SK-N-SH (cell line): Measurements from ENCODE around the gene CYBRD1. TPM values are rescaled to one million over a fixed set of nuclear protein-coding genes. Genes with fewer than 3 reads are reported as not detected.

ENCODE experiments used
- CTCF ChIA-PET: fragments of 300-600, 350-600 bp; formaldehyde crosslinking; extraction: SDS; loops from one replicate; lab custom pipeline; 2021; lab: Yijun Ruan, JAX
- POLR2A ChIA-PET: fragments of 350-600 bp; sonication (Branson Sonifier 250); formaldehyde crosslinking; extraction: SDS; loops from one replicate; lab custom pipeline; 2020; ENCODE audit warnings: antibody characterized with exemption, inconsistent platforms; lab: Yijun Ruan, JAX
- DNase-seq: peaks from one replicate; pipeline ENCODE4 v3.0.0; 2012
- H2AFZ ChIP-seq: fragments of 200-600 bp; sonication (generic); 2 replicates; pipeline ENCODE4 v1.8.1; 2016; ENCODE audit warnings: antibody characterized with exemption, mild to moderate bottlenecking, low read depth
- H3F3A ChIP-seq: fragments of 200-600 bp; sonication (generic); replicated peaks from 2 replicates; pipeline ENCODE3; 2016; ENCODE audit warnings: antibody characterized with exemption, mild to moderate bottlenecking; ENCODE audit not compliant: insufficient read depth
- H3K27ac ChIP-seq, 2 experiments: fragments of 200-500 bp in 1 of 2; fragments of 200-600 bp in 1 of 2; sonication (Bioruptor generic) in 1 of 2; sonication (generic), shearing (Covaris generic) in 1 of 2; 2 replicates each; pipeline versions ENCODE4 v1.5.1 to v1.6.1; 2014 to 2016; ENCODE audit warnings: low read depth in 2 of 2, inconsistent platforms in 1 of 2, low read length in 1 of 2, mild to moderate bottlenecking in 1 of 2, mixed read lengths in 1 of 2
- H3K27me3 ChIP-seq: fragments of 200-600 bp; sonication (generic), shearing (Covaris generic); 2 replicates; pipeline ENCODE4 v1.6.1; 2016; ENCODE audit warnings: mixed run types; ENCODE audit not compliant: insufficient read depth
- H3K36me3 ChIP-seq, 2 experiments: fragments of 200-500 bp in 1 of 2; fragments of 200-600 bp in 1 of 2; sonication (Bioruptor generic) in 1 of 2; sonication (generic) in 1 of 2; replicated peaks in 1 of 2; 2 replicates each; pipeline versions ENCODE3 to v1.5.1; 2014 to 2016; ENCODE audit warnings: low read length in 1 of 2, mild to moderate bottlenecking in 1 of 2; ENCODE audit not compliant: insufficient read depth in 2 of 2, control insufficient read depth in 1 of 2
- H3K4me1 ChIP-seq, 2 experiments: fragments of 200-500 bp in 1 of 2; fragments of 200-600 bp in 1 of 2; sonication (Bioruptor generic) in 1 of 2; sonication (generic), shearing (Covaris generic) in 1 of 2; 2 replicates each; pipeline versions ENCODE4 v1.5.1 to v1.6.1; 2014 to 2016; ENCODE audit warnings: low read depth in 1 of 2, low read length in 1 of 2, mixed run types in 1 of 2; ENCODE audit not compliant: insufficient read depth in 2 of 2, control insufficient read depth in 1 of 2
- H3K4me2 ChIP-seq: fragments of 200-600 bp; sonication (generic), shearing (Covaris generic); 2 replicates; pipeline ENCODE4 v1.6.1; 2017; ENCODE audit warnings: mixed run types
- H3K4me3 ChIP-seq, 2 experiments: fragments of 200-500 bp in 1 of 2; fragments of 200-600 bp in 1 of 2; sonication (Bioruptor generic) in 1 of 2; sonication (generic), shearing (Covaris generic) in 1 of 2; 2 replicates each; pipeline versions ENCODE4 v1.5.1 to v1.8.1; 2014 to 2016; ENCODE audit warnings: low read depth in 2 of 2, inconsistent platforms in 1 of 2, low read length in 1 of 2, mild to moderate bottlenecking in 1 of 2, mixed read lengths in 1 of 2, moderate library complexity in 1 of 2
- H3K79me2 ChIP-seq: fragments of 200-600 bp; sonication (generic); 2 replicates; pipeline ENCODE4 v1.8.1; 2017; ENCODE audit warnings: mild to moderate bottlenecking; ENCODE audit not compliant: insufficient read depth
- H3K9ac ChIP-seq: fragments of 200-600 bp; sonication (generic); 2 replicates; pipeline ENCODE4 v1.6.1; 2017; ENCODE audit warnings: mixed run types
- H3K9me2 ChIP-seq: fragments of 200-600 bp; sonication (generic); 2 replicates; pipeline ENCODE4 v1.6.1; 2017; ENCODE audit warnings: mixed run types
- H3K9me3 ChIP-seq: fragments of 200-600 bp; sonication (generic); 2 replicates; pipeline ENCODE4 v1.6.1; 2017; ENCODE audit warnings: mixed run types, mild to moderate bottlenecking, moderate library complexity
- H4K20me1 ChIP-seq: fragments of 200-600 bp; sonication (generic); 2 replicates; pipeline ENCODE4 v1.6.1; 2017; ENCODE audit warnings: mild to moderate bottlenecking, mixed run types; ENCODE audit not compliant: insufficient read depth
- CHD2 ChIP-seq: fragments of 150-350 bp; IDR thresholded peaks from 2 replicates; pipeline ENCODE4 v1.6.1; 2018; ENCODE audit warnings: low read length; ENCODE audit not compliant: partially characterized antibody
- FOSL2 ChIP-seq: IDR thresholded peaks from 2 replicates; pipeline ENCODE4 v1.4.0; 2012; ENCODE audit warnings: low read depth, mild to moderate bottlenecking, moderate library complexity, borderline replicate concordance
- MAX ChIP-seq: IDR thresholded peaks from 2 replicates; pipeline ENCODE4 v1.4.0; 2012; ENCODE audit warnings: low read depth
- MEF2A ChIP-seq: IDR thresholded peaks from 2 replicates; pipeline ENCODE4 v1.4.0; 2012; ENCODE audit warnings: low read depth, borderline replicate concordance
- MXI1 ChIP-seq: IDR thresholded peaks from 2 replicates; pipeline ENCODE4 v1.6.1; 2012; ENCODE audit warnings: mild to moderate bottlenecking, low read depth, low read length, improper control_type of control experiment
- PBX3 ChIP-seq: IDR thresholded peaks from 2 replicates; pipeline ENCODE4; 2012
- RAD21 ChIP-seq: IDR thresholded peaks from 2 replicates; pipeline ENCODE4 v1.6.1; 2012; ENCODE audit warnings: mild to moderate bottlenecking, low read length
- RFX5 ChIP-seq: IDR thresholded peaks from 2 replicates; pipeline ENCODE4 v1.6.1; 2012; ENCODE audit warnings: mild to moderate bottlenecking, improper control_type of control experiment, low read length
- SIN3A ChIP-seq: IDR thresholded peaks from 2 replicates; pipeline ENCODE4 v1.6.1; 2012; ENCODE audit warnings: low read depth, mild to moderate bottlenecking, low read length, moderate library complexity, borderline replicate concordance
- SMC3 ChIP-seq: IDR thresholded peaks from 2 replicates; pipeline ENCODE4 v1.6.1; 2012; ENCODE audit warnings: low read depth, low read length, improper control_type of control experiment
- USF1 ChIP-seq: IDR thresholded peaks from 2 replicates; pipeline ENCODE4 v1.4.0; 2012; ENCODE audit warnings: low read depth, borderline replicate concordance
- USF2 ChIP-seq: fragments of 150-350 bp; IDR thresholded peaks from 2 replicates; pipeline ENCODE4 v1.6.1; 2017; ENCODE audit warnings: antibody characterized with exemption, low read length, low read depth, borderline replicate concordance
- YY1 ChIP-seq: IDR thresholded peaks from 2 replicates; pipeline ENCODE4 v1.4.0; 2012; ENCODE audit warnings: low read depth, mild to moderate bottlenecking
- polyA plus RNA-seq, 3 experiments: library from polyadenylated mRNA; depleted of rRNA; stranded (reverse); fragments of >200 nt; gene quantifications; 2 replicates each; pipeline ENCODE4 v1.2.3, GENCODE V29; 2012

The CYBRD1 gene
- polyA plus RNA-seq, 1 of the 3 experiments (the other 2 are of a cell fraction): 21.1 TPM

GRCh38 chr2:171550613-171551012, 28.3 kb downstream of the CYBRD1 start:
- Histone ChIP-seq H4K20me1 (no peaks in the 10 kb centered on the region), H3K27ac (no peak overlapping the region), H3K36me3 (peaks cover 0 to 23% of the 10 kb centered on the region in 2 experiments), H3K9me3 (no peaks in the 10 kb centered on the region), H3K9me2 (no peaks in the 10 kb centered on the region), H3K4me2 (peak overlapping the region; percentile 38; the same call in 1 of the 2 replicates), H3K79me2 (no peaks in the 10 kb centered on the region; the same call in none of the 2 replicates), H3K4me1 (peaks cover 0 to 11% of the 10 kb centered on the region in 2 experiments; a peak in 2 of 4 replicates), H2AFZ (no peak overlapping the region), H3K9ac (no peak overlapping the region), H3K27me3 (no peaks in the 10 kb centered on the region), H3K4me3 (no peak overlapping the region), H3F3A (peaks cover 5% of the 10 kb centered on the region)
- CTCF ChIA-PET: no interaction called here
- TF ChIP-seq USF1: no peak
- peak; percentile 47; the same call in 1 of the 2 replicates for TF ChIP-seq PBX3
- POLR2A ChIA-PET: no interaction called here
- no peak for DNase-seq

GRCh38 chr2:171551836-171552235, 29.6 kb downstream of the CYBRD1 start:
- CTCF ChIA-PET: interaction anchor here (1.1 to 1.2 kb wide), 2 partner anchors 17 to 702 kb away, joined by 3 read pairs; no protein-coding TSS in a partner anchor

More at GRCh38 chr2:171551836-171552235, 29.6 kb downstream of the CYBRD1 start:
- no peak for TF ChIP-seq FOSL2
- TF ChIP-seq USF2: no peak
- no peak for TF ChIP-seq YY1
- no peak for TF ChIP-seq CHD2
- TF ChIP-seq SIN3A: no peak
- TF ChIP-seq SMC3: no peak
- TF ChIP-seq MXI1: no peak
- TF ChIP-seq RAD21: no peak
- TF ChIP-seq RFX5: no peak
- no peak for TF ChIP-seq MEF2A
- TF ChIP-seq MAX: no peak
- TF ChIP-seq, all 33 proteins: peak for 0
- Histone ChIP-seq H3F3A (peaks cover 5% of the 10 kb centered on the region), H3K4me2 (no peak overlapping the region), H3K9me2 (no peaks in the 10 kb centered on the region), H4K20me1 (no peaks in the 10 kb centered on the region), H3K4me1 (peaks cover 0 to 11% of the 10 kb centered on the region in 2 experiments; a peak in 2 of 4 replicates), H3K27ac (no peak overlapping the region; a peak in 1 of 4 replicates), H3K4me3 (no peak overlapping the region), H2AFZ (no peak overlapping the region), H3K27me3 (no peaks in the 10 kb centered on the region), H3K79me2 (no peaks in the 10 kb centered on the region; the same call in 1 of the 2 replicates), H3K9me3 (no peaks in the 10 kb centered on the region), H3K9ac (no peak overlapping the region), H3K36me3 (peaks cover 0 to 23% of the 10 kb centered on the region in 2 experiments)
- no peak for DNase-seq
- POLR2A ChIA-PET: no interaction called here
